GM12892 (cell line): ENCODE data around the gene NKX2-1.

Experiments
- POLR2A ChIP-seq: IDR thresholded peaks from 2 replicates; pipeline ENCODE4 v1.6.1; 2011; ENCODE audit warnings: low read depth, low read length, control low read depth
- POLR2AphosphoS5 ChIP-seq: IDR thresholded peaks from 2 replicates; pipeline ENCODE4 v1.6.1; 2011; ENCODE audit warnings: low read depth, low read length, control low read depth

DNA sequence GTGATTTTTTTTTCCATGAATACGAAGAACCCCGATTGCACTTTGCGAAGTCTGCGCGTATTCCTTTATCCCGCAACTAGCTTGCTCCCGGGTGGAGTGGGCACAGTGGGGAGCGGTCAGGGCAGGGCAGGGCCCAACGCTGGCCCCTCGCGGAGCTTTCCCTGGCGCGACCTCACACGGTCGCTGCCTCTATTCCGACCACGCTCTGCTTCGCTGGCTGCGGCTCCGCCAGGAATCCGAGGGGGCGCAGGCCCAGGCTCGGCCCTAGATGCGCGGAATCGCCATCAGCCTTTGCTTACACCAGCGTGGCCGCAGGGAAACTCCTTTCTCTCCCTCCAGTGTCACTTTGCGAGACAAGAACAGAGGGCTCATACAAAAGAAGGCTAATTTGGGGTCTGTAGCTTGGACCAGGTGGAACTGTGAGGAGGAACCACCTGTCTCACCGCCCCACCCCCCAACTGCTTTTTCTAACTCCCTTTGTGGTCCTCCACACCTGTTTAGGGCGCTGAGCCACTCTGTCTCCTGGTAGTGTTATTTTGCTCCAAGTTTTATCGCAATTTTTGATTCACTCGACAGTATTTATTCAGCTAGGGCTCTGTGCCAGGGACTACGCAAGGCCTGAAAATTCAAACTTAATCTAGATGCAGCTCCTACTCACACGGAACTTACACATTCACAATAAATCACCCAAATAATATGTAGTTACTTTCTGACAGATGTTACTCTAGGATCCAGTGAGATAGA, 3.1 kb upstream of the NKX2-1 start:
- no peak for TF ChIP-seq POLR2A
- no peak for TF ChIP-seq POLR2AphosphoS5
